ENCODE data around the gene CBLC. TPM values are rescaled to one million over a fixed set of nuclear protein-coding genes. Genes with fewer than 3 reads are reported as not detected.

CBLC gene
- total RNA-seq, 1 experiment from 2014 or later: 15.9 TPM

GRCh38 chr19:44848812-44849447 is 71.2 kb downstream of the CBLC start:
- Histone ChIP-seq H3K18ac (ENCODE audit: insufficient read length, low read depth, low read length) (no peak overlapping the region), H2AK5ac (ENCODE audit: insufficient read length, low read length) (no peak overlapping the region), H3K23me2 (ENCODE audit: insufficient read length, low read depth, low read length, poor library complexity, severe bottlenecking) (peaks cover 23% of the 10 kb centered on the region), H3K4me1 (ENCODE audit: insufficient read depth, low read length) (peaks cover 5% of the 10 kb centered on the region; the same call in 1 of the 2 replicates), H4K8ac (replicated peaks; ENCODE audit: insufficient read length, low read depth, low read length) (no peak overlapping the region), H4K20me1 (ENCODE audit: control insufficient read depth, insufficient read depth, insufficient read length) (no peaks in the 10 kb centered on the region), H4K91ac (ENCODE audit: insufficient read length, low read depth, low read length) (no peak overlapping the region), H3K4me2 (ENCODE audit: insufficient read depth, insufficient read length, low read length) (peak overlapping the region; percentile 76), H4K5ac (ENCODE audit: insufficient read length, low read depth, low read length) (no peak overlapping the region), H3K79me2 (ENCODE audit: insufficient read depth, low read length) (peaks cover 36% of the 10 kb centered on the region; the same call in 1 of the 2 replicates), H3T11ph (ENCODE audit: low read length) (no peak overlapping the region), H3K27me3 (ENCODE audit: insufficient read depth, low read length) (no peaks in the 10 kb centered on the region), H3K56ac (ENCODE audit: insufficient read length, low read depth, low read length) (no peak overlapping the region), H2BK5ac (ENCODE audit: insufficient read length, low read length) (no peak overlapping the region), H3K9ac (ENCODE audit: extremely low read depth, insufficient read length, low read length) (peak overlapping the region; percentile 3), H3K4ac (ENCODE audit: low read depth, low read length) (no peak overlapping the region), H3K14ac (ENCODE audit: insufficient read depth, low read length) (0 out of 2 replicates have a peak overlapping the region, but pooled peaks have one; percentile 8), H3K23ac (ENCODE audit: insufficient read length, low read depth, low read length) (no peak overlapping the region), H2BK20ac (ENCODE audit: low read depth, low read length, poor library complexity, severe bottlenecking) (no peak overlapping the region), H2BK15ac (ENCODE audit: low read depth, low read length) (no peak overlapping the region), H2BK120ac (ENCODE audit: low read depth, low read length, poor library complexity, severe bottlenecking) (no peak overlapping the region), H3K79me1 (ENCODE audit: insufficient read depth, low read depth, low read length, poor library complexity, severe bottlenecking) (peaks cover 11% of the 10 kb centered on the region), H2AFZ (ENCODE audit: low read length) (no peak overlapping the region), H2BK12ac (ENCODE audit: insufficient read length, low read depth, low read length) (no peak overlapping the region), H3K27ac (ENCODE audit: insufficient read length, low read depth, low read length) (no peak overlapping the region), H3K9me3 (ENCODE audit: control insufficient read depth, low read depth, low read length) (no peaks in the 10 kb centered on the region)
- peaks cover 0 to 8% of the 10 kb centered on the region in 2 experiments; a peak in 3 of 5 replicates for H3K9me3 Mint-ChIP-seq
- peak overlapping the region; percentile 89 to 96 for H3K4me3 Mint-ChIP-seq
- no peak for TF ChIP-seq CTCF (conservative IDR thresholded peaks at IDR 0.05)
- peak overlapping the region; percentile 90 to 98 (median 95); a peak in 6 of 7 replicates for H3K27ac Mint-ChIP-seq
- peaks cover 29 to 42% of the 10 kb centered on the region in 2 experiments for H3K4me1 Mint-ChIP-seq
- peak; percentile 50 for DNase-seq
- peaks cover 2% of the 10 kb centered on the region; the same call in 1 of the 2 replicates for H3K27me3 Mint-ChIP-seq (ENCODE audit: low read depth)
- peaks cover 12 to 37% (median 24%) of the 10 kb centered on the region in 3 experiments for H3K36me3 Mint-ChIP-seq (ENCODE audit: insufficient read depth in 1 of 3, low read depth in 3 of 3)
- WGBS (ENCODE audit: extremely low coverage, insufficient read length, low lambda C conversion rate): no CpG with 5 or more reads among the region's 18 CpGs

Small RNA genes lying within 50 kb of the gene (microRNA-seq; reads per million reads assigned to microRNA genes)
- gene MIR8085 (ENCODE audit: borderline microRNAs expressed): not detected

Other genes with a start within 250 kb of the CBLC start
- gene CEACAM20, start 248.2 kb upstream of the CBLC start, total RNA-seq (2021): not detected in 2 replicates
- gene IGSF23, start 164.3 kb upstream of the CBLC start, total RNA-seq (2021): not detected in 2 replicates
- 29.2 and 30.5 TPM in 2 replicates for gene PVR, start 134.0 kb upstream of the CBLC start, total RNA-seq (2021)
- gene CEACAM19, start 106.4 kb upstream of the CBLC start, total RNA-seq (2021): 3.5 and 4.6 TPM in 2 replicates
- not detected in 2 replicates for gene CEACAM16, start 78.7 kb upstream of the CBLC start, total RNA-seq (2021)
- gene BCL3, start 29.2 kb upstream of the CBLC start, total RNA-seq (2021): 1.2 and 2.2 TPM in 2 replicates
- gene BCAM, start 31.2 kb downstream of the CBLC start, total RNA-seq (2021): 73.0 and 78.5 TPM in 2 replicates
- gene NECTIN2, start 68.4 kb downstream of the CBLC start, total RNA-seq (2021): 175 and 176 TPM in 2 replicates
- 180 and 190 TPM in 2 replicates for gene TOMM40, start 113.4 kb downstream of the CBLC start, total RNA-seq (2021)
- gene APOE, start 127.9 kb downstream of the CBLC start, total RNA-seq (2021): 530 and 547 TPM in 2 replicates
- gene APOC1, start 136.7 kb downstream of the CBLC start, total RNA-seq (2021): 77.0 and 78.1 TPM in 2 replicates
- gene APOC4, start 164.3 kb downstream of the CBLC start, total RNA-seq (2021): not detected in 2 replicates
- not detected in 2 replicates for gene APOC2, start 168.2 kb downstream of the CBLC start, total RNA-seq (2021)
- 82.0 and 83.9 TPM in 2 replicates for gene CLPTM1, start 177.5 kb downstream of the CBLC start, total RNA-seq (2021)
- 13.7 and 14.3 TPM in 2 replicates for gene RELB, start 223.6 kb downstream of the CBLC start, total RNA-seq (2021)